Lung (tissue), 12 donors: Measurements from ENCODE around the gene PTGFRN. TPM values are rescaled to one million over a fixed set of nuclear protein-coding genes. Genes with fewer than 3 reads are reported as not detected.

Experiments
- ATAC-seq: fragments of 200-7000 bp; cut with Tn5 transposase; one replicate; pipeline ENCODE4 v1.9.1; 2020; ENCODE audit warnings: moderate number of reproducible peaks; ENCODE audit not compliant: insufficient read depth, low FRiP score
- DNase-seq, 3 donors: peaks; one replicate each; pipeline ENCODE4 v3.0.0-alpha.2; 2013 to 2017
- H3K27ac ChIP-seq, 2 donors: one replicate each; pipeline ENCODE4 v1.5.1; 2013; ENCODE audit warnings: mild to moderate bottlenecking in 2 of 2, moderate library complexity in 2 of 2, control low read depth in 1 of 2, inconsistent platforms in 1 of 2, low read depth in 1 of 2, low read length in 1 of 2
- H3K27me3 ChIP-seq, 3 donors: one replicate each; pipeline ENCODE4 v1.5.1; 2013; ENCODE audit warnings: low read length in 2 of 3; ENCODE audit not compliant: control insufficient read depth in 3 of 3, insufficient read depth in 3 of 3
- H3K36me3 ChIP-seq, 4 donors: one replicate each; pipeline ENCODE4 v1.5.1; 2013; ENCODE audit warnings: low read length in 4 of 4, mild to moderate bottlenecking in 1 of 4, moderate library complexity in 1 of 4; ENCODE audit not compliant: control insufficient read depth in 4 of 4, insufficient read depth in 4 of 4
- H3K4me1 ChIP-seq, 5 donors: one replicate each; pipeline ENCODE4 v1.5.1; 2013; ENCODE audit warnings: low read length in 5 of 5, mild to moderate bottlenecking in 2 of 5, moderate library complexity in 1 of 5; ENCODE audit not compliant: control insufficient read depth in 5 of 5, insufficient read depth in 5 of 5
- H3K4me3 ChIP-seq: one replicate; pipeline ENCODE4 v1.5.1; 2013; ENCODE audit warnings: mild to moderate bottlenecking, control low read depth, moderate library complexity
- H3K9ac ChIP-seq, 2 donors: one replicate each; pipeline ENCODE4 v1.5.1; 2013; ENCODE audit warnings: low read length in 2 of 2, control low read depth in 1 of 2; ENCODE audit not compliant: insufficient read depth in 1 of 2
- H3K9me3 ChIP-seq, 4 donors: one replicate each; pipeline ENCODE4 v1.5.1; 2013; ENCODE audit warnings: low read length in 3 of 4, mild to moderate bottlenecking in 1 of 4, moderate library complexity in 1 of 4; ENCODE audit not compliant: control insufficient read depth in 4 of 4, insufficient read depth in 3 of 4
- CTCF ChIP-seq: IDR thresholded peaks from 2 replicates; pipeline ENCODE4 v1.5.1; 2012; ENCODE audit warnings: mild to moderate bottlenecking; ENCODE audit errors: control extremely low read depth, extremely low read depth
- WGBS, 2 donors: extraction: QIAGEN DNeasy Blood & Tissue Kit; methylation state at CpG; one replicate each; pipeline ENCODE4 v1.1.7; 2013; 5-methylcytosine and 5-hydroxymethylcytosine counted together
- polyA plus RNA-seq, 2 donors: library from polyadenylated mRNA; stranded (reverse); fragments of 200-250 nt; gene quantifications; one replicate each; pipeline ENCODE4 v1.2.1, GENCODE V29; 2013
- total RNA-seq, 2 donors: library from RNA; depleted of rRNA in 1 of 2; stranded (reverse); fragments of >200 nt in 1 of 2; gene quantifications; one replicate each; pipeline ENCODE4 v1.2.1, GENCODE V29; 2014 to 2021
- donor health status: control.
- donor health status: control.
- donor health status: Bipolar disorder and iron deficiency.
- donor health status: healthy.
- donor health status: DM: yes; HTN: yes; CAD: no.

Gene PTGFRN
- total and polyA plus RNA-seq, 4 donors: 8.0 to 51.7 (median 24.9) TPM

GRCh38 chr1:116947092-116947860 is 37.6 kb downstream of the PTGFRN start:
- Histone ChIP-seq H3K4me1 (peaks cover 0 to 17% (median 0%) of the 10 kb centered on the region in 5 donors), H3K27me3 (no peaks in the 10 kb centered on the region), H3K4me3 (no peak overlapping the region), H3K9ac (no peak overlapping the region), H3K9me3 (no peaks in the 10 kb centered on the region), H3K27ac (no peak overlapping the region), H3K36me3 (peaks cover 2 to 10% (median 5%) of the 10 kb centered on the region in 4 donors)
- TF ChIP-seq CTCF: no peak
- no peak for ATAC-seq
- DNase-seq: no peak
- WGBS, 2 donors: 69 to 74% methylated on average over 5 of the region's 5 CpGs

- Histone ChIP-seq H3K27ac (no peak overlapping the region), H3K9me3 (no peaks in the 10 kb centered on the region), H3K27me3 (no peaks in the 10 kb centered on the region), H3K9ac (no peak overlapping the region), H3K36me3 (peaks cover 2 to 8% (median 5%) of the 10 kb centered on the region in 4 donors), H3K4me1 (peaks cover 0 to 17% (median 0%) of the 10 kb centered on the region in 5 donors), H3K4me3 (no peak overlapping the region)
- DNase-seq: no peak
- WGBS, 2 donors: 91 to 92% methylated on average over 5 of the region's 5 CpGs
- TF ChIP-seq CTCF: no peak
- no peak for ATAC-seq
Observed at GRCh38 chr1:116948046-116948445, 38.3 kb downstream of the PTGFRN start.

GRCh38 chr1:116948642-116949041 is 38.9 kb downstream of the PTGFRN start:
- H3K4me3 ChIP-seq: no peak overlapping the region
- peaks cover 0 to 17% (median 0%) of the 10 kb centered on the region in 5 donors for H3K4me1 ChIP-seq
- DNase-seq (no peak), ATAC-seq (no peak)
- H3K9ac ChIP-seq: no peak overlapping the region
- peaks cover 2 to 8% (median 5%) of the 10 kb centered on the region in 4 donors for H3K36me3 ChIP-seq
- H3K27ac ChIP-seq: no peak overlapping the region
- no peaks in the 10 kb centered on the region for H3K9me3 ChIP-seq
- TF ChIP-seq CTCF: no peak
- 97 to 100% methylated on average over 1 of the region's 1 CpG for WGBS, 2 donors
- no peaks in the 10 kb centered on the region for H3K27me3 ChIP-seq
